Stimulated activated CD8-positive, alpha-beta memory T cell treated with anti-CD3 and anti-CD28 coated beads, Interleukin-7, amount 100 ng/mL, for 4 hours (primary cell): Measurements from ENCODE around the gene ELANE.
"Not testable (repeated sequence)": the region's sequence is repeated elsewhere in the genome, so short reads cannot be mapped to it uniquely, and the experiment has no call there.

Experiments used
- DNase-seq, 2 donors: peaks; one replicate each; pipeline ENCODE4 v3.0.0-alpha.2; 2020; ENCODE audit warnings: low read depth in 2 of 2

Gene ELANE

DNA sequence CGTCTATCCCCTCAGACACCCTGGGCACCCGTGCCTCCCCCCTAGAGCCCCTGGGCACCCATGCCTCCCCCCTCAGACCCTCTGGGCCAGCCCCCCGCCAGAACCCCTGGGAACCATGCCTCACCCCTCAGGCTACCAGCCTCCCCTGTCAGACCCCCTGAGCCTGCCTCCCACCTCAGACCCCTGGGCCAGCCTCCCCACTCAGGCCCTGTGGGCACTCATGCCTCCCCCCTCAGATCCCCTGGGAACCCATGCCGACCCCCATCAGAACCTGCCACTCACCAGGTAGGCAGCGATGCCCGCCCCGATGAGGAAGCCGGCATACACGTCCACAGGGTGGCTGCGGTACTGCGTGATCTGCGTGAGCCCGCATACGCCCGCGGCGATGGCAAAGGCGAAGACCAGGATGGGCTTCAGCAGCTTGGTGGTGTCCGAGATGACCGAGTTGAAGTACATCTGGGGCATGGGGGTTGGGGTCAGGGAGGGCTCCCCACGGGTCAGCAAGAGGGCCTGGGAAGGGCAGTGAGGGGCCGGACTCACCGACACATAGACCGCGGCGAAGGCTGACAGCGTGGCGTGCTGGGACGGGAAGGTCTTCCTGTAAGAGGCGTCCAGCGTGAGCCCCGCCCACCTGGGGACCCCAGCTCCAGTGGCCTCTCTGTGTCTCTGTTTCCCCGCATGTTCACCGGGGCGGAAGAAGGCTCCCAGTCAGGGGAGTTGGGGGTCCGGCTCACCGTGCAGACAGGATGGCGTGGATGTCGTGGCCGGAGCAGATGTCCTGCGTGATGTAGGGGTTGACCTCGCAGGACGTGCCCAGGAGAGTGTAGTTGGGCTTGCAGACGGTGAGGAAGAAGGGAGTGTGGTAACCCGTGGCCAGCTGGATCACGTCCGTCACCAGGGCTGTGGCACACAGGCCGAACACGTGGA, 37.7 kb upstream of the ELANE start:
- no peak for DNase-seq

DNA sequence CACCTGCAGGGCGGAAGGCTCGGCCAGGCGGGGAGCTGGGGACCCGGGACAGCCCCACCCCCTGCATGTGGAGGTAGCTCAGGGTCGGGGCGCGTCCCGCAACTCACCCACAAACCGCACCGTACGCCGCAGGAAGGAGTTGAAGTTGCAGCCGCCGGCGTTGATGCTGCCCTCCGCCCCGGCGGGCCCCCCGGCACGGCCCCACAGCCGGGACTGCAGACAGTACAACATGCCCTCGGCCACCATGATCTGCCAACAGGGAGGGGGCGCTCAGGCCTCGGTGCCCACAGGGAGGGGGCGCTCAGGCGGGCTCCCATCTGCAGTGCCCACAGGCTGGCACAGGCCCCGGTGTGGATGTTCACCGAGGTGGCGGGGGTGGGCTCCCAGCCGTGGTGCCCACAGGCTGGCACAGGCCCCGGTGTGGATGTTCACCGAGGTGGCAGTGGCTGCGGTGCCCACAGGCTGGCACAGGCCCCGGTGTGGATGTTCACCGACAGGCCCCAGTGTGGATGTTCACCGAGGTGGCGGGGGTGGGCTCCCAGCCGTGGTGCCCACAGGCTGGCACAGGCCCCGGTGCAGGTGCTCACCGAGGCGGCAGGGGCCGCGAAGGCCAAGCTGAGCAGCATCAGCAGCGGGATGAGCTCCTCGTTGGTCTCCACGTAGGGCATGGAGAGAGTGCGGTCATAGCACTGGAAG, 36.9 kb upstream of the ELANE start:
- no peak for DNase-seq

DNA sequence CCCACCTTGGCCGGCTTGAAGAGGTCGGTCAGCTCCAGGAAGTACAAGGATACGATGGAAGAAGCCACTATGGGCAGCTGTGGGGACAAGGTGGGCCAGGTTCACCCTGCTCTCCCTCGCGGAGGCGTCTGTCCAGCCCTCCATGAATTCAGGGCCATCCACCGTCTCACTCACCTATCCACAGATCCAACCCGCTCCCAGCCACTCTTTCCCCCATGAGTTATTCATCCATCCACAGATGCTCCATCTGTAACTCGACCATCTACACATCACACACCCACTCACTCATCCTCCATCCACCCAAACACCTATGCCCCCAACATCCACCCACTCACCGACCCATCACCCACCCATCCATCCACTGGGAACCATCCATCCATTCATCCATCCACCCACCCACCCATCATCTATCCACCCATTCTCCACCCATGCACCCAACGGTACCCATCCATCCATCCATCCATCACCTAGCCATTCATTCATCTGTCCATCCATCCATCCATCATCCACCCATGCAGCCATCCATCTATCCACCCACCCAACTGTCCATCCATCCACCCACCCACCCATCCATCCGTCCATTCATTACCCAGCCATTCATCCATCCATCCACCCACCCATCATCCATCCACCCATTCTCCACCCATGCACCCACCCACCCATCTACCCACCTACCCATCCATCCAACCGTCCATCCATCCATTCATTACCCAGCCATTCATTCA, 36.2 kb upstream of the ELANE start:
- no peak for DNase-seq

DNA sequence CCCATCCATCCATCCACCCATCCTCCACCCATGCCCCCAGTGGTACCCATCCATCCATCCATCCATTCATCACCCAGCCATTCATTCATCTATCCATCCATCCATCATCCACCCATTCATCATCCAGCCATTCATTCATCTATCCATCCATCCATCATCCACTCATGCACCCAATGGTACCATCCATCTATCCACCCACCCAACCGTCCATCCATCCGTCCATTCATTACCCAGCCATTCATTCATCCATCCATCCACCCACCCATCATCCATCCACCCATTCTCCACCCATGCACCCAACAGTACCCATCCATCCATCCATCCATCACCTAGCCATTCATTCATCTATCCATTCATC, 35.6 kb upstream of the ELANE start:
- DNase-seq, result no peak

DNA sequence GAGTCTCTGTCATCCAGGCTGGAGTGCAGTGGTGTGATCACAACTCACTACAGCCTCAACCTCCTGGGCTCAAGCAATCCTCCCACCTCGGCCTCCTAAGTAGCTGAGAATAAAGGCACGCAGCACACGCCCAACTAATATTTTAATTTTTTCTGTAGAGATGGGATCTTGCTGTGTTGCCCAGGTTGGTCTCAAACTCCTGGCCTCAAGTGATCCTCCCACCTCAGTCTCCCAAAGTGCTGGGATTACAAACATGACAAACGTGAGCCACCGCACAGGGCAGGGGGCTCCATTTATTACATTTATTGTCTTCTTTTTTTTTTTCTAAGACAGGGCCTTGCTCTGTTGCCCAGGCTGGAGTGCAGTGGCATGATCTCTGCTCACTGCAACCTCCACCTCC, 31.9 kb upstream of the ELANE start:
- not testable (repeated sequence) for DNase-seq

DNA sequence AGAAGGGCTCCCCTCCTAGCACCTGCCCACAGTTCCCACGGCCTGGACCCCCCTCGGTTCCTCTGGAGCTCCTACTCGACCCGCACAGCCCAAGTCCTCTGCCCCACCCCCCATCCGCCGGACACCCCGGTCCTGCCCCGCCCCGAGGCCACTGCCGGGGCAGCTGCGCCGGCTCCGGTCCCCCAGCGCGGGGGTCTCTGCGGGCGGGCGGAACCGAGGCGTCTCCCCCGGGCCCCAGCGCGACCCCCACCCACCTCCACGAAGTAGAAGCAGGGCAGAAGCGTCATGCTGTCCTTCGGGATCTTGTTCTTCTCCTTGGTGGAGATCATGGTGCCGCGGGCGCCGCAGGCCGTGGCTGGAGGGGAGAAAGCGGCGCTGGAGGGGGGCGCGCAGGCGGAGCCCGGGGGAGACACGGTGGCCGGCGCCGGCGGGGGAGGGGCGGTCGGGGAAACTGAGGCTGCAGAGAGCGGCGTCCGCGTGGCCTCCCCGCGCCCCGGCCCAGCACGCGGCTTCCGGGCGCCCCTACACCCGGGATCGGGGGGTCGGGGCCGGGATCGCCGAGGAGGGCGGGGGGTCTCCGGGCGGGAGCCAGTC, 30.8 kb upstream of the ELANE start:
- DNase-seq, result no peak

DNA sequence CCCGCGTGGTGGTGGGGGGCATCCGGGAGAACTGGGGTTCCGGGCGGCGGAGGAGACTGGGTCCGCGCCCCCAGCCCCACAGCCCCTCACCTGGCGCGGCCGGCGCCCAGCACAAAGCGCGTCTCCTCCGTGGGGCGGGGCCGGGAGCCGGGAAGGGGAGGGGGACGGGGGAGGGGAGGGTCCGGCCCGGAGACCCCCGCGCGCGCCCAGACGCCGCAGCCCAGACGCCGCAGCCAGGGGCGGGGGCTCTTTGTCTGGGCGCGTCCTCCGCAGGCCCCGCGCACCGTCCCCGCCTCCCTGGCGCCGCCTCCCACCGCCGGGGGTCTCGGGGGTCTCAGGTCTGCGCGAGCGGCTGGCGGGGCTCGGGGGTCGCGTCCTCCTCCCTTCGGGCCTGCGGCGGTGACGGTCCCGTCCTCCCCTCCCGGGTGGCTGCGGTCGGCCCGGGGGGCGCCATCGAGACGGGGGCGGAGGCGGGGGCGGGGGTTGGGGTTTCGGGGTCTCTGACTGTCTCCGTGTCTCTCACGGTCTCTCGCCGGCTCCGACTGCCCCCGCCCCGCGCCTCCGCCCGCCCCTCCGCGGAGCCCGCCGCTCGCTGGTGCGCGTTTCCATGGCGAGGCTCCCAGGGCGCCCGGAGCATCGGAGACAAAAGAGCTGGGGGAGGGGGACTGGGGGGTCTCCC, 30.1 kb upstream of the ELANE start, which contains the start of gene PLPPR3:
PLPPR3 (minus strand) TSS at position 131 of the 679 bp plus-strand sequence. CDS start 396 bp downstream, outside the sequence.
- no peak for DNase-seq

DNA sequence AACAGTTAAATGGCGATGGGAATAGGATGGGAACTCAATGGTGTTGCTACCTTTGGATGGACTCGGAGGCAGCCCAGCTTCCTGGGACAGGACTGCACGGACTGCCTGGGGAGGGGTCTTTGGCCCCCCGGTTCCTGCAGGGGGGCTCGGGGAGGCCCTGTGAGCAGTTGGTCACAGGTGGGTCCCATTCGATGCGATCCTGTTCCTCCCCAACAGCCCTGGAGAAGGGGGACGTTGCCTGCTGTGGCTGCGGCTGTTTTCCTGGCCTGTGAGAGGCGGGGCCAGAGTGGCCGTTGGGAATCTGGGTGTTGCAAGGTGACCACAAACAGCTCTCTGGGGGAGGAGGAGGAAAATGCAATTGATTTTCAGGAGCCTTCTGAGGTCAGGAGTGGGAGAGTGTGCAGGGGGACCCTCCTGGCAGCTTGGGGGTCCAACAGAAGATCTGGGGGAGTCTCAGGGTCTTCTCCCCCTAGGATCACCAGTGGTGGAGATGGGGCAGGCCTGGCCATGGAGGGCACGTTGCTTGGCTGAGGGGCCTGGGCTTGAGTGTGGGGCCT, 28.5 kb upstream of the ELANE start:
- no peak for DNase-seq

DNA sequence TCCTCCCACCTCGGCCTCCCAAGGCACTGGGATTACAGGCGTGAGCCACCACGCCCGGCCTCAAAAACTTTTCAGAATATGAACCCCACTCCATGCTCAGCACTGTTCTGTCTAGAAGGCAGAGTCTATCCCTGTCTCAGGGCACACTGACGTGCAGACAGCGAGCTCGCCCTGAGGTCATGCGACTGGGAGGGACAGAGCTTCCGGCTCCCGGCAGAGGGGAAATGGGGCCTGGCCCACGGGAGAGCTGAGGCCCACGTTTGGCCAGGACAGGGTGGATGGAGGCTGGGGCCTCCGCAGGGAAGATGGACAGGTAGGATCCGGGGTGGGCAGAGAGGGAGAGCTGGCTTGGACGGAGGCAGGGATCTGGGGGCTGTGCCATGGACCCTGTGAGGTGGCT, 27.2 kb upstream of the ELANE start:
- DNase-seq, result no peak

DNA sequence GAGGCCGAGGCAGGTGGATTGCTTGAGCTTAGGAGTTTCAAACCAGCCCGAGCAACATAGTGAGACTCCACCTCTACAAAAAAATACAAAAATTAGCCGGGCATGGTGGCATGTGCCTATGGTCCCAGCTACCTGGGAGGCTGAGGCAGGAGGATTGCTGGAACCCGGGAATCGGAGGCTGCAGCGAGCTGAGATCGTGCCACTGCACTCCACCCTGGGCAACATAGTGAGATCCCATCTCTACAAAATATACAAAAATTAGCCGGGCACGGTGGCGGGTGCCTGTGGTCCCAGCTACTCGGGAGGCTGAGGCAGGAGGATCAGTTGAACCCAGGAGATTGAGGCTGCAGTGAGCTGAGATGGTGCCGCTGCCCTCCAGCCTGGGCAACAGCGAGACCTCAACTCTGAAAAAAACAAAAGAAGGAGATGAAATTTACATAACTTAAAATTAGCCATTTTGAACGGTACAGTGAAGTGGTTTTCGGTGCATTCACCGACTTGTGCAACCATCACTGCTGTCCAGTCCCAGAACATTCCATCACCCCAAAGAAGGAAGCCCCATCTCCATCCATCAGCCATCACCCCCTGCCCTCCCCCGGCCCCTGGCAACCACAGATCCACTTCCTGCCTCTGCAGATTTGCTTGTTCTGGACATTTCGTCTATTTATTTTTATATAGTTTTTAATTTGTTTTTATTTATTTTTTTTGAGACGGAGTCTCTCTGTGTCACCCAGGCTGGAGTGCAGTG, 26.0 kb upstream of the ELANE start:
- DNase-seq, result no peak

DNA sequence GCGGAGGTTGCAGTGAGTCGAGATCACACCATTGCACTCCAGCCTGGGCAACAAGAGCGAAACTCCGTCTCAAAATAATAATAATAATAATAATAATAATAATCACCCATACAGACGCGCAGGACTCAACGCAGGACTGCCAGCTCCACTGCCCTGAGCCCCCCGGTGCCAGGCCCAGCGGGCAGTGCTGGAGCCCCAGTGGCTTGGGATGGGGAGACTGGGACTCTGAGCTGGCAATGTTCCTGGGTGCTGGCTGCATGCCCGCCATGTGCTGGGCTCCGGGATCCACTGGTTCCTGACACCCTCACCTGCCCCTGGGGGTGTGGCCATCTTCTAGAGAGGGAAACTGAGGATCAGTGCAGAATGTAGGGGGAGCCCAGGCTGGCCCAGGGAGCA, 24.8 kb upstream of the ELANE start:
- DNase-seq, result no peak

DNA sequence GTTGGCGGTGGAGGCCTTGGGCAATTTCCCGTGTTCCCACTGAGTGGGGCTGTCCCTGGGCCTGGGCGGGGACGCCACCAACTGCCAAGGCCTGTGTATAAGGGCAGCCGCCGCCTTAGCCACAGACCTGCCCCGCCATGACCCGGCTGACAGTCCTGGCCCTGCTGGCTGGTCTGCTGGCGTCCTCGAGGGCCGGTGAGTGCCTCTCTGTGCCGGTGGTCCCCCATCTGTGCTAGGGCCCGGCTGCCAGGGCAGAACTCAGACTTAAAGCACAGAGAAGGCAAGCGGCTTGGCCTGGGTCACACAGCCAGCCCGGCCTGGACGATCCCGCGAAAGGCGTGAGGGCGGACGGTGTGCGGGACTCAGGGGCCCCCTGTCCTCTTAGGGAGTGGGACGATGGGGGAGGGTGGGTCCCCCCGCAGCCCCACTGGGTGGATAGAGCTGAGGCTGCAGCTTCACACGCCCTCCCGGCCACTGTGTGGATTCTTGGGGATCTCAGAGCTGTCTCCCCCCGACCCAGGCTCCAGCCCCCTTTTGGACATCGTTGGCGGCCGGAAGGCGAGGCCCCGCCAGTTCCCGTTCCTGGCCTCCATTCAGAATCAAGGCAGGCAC, 24.3 kb upstream of the ELANE start, which contains the start of gene AZU1:
AZU1 (plus strand) TSS at position 128 of the 612 bp plus-strand sequence; CDS start at position 138, 10 bp downstream.
- DNase-seq, result no peak

DNA sequence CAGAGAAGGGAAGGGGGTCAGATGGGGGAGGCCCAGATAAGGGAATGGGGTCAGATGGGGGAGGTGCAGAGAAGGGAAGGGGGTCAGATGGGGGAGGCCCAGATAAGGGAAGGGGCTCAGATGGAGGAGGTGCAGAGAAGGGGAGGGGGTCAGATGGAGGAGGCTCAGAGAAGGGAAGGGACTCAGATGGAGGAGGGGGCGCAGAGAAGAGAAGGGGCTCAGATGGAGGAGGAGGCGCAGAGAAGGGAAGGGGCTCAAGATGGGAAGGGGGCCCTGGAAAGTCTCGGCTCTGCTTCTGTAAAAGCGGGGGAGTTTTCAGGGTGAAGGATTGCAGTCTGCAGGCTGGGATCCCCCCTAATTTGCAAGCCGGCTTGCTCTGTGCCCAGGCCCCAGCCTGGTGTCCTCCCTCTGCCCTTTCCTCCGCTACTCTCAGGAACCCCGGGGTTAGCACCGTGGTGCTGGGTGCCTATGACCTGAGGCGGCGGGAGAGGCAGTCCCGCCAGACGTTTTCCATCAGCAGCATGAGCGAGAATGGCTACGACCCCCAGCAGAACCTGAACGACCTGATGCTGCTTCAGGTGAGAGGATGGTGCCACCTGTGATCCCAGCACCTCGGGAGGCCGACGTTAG, 22.9 kb upstream of the ELANE start:
- no peak for DNase-seq

DNA sequence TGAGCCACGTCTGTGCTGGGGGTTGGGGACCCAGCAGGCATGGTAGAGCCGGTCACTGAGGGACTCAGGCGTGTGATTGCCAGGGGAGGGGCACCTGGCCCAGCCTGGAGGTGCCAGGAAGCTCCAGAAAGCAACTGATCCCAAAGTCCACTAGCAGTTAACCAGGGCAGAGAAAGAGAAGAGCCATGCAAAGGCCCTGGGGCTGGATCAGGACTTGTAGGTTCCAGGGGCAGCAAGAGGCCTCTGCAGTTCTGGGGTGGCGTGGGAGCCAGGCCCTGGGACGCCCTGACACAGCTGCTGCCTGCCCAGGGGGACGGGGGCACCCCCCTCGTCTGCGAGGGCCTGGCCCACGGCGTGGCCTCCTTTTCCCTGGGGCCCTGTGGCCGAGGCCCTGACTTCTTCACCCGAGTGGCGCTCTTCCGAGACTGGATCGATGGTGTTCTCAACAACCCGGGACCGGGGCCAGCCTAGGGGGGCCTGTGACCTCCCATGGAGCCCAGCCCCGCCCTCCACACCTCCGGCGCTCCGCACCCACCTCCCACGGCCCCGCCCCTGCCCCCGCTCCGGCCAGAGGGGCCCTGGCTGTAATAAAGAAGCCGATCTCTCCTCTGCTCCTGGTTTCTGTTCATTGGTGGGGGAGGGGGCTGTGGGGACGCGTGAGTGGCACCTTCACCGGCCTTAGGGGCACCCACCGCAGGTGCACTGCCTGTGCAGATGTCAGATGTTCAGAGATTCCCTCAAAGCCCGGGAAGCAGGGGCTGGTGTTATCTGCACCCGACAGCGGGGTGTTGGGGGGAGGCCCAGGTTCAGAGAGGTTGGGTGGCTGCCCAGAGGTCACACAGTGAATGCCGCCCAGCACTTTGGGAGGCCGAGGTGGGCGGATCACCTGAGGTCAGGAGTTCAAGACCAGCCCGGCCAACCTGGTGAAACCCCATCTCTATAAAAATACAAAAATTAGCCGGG, 20.4 kb upstream of the ELANE start:
- DNase-seq, result no peak

DNA sequence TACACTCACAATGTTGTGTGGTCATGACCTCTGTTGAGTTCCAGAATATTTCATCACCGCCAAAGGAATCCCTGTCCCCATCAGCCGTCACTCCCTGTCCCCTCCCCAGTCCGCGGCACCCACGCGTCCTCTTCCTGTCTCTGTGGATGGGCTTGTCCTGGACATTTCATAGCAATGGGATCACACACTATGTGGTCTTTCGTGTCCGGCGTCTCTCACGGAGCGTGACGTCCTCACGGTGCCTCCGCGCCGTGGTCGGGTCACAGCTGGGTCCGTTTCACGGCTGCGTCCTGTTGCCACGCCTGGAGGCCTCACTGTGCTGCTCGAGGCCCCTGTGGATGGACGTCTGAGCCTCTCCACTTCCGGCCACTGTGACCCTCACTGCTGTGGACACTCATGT, 17.9 kb upstream of the ELANE start:
- DNase-seq, result no peak

DNA sequence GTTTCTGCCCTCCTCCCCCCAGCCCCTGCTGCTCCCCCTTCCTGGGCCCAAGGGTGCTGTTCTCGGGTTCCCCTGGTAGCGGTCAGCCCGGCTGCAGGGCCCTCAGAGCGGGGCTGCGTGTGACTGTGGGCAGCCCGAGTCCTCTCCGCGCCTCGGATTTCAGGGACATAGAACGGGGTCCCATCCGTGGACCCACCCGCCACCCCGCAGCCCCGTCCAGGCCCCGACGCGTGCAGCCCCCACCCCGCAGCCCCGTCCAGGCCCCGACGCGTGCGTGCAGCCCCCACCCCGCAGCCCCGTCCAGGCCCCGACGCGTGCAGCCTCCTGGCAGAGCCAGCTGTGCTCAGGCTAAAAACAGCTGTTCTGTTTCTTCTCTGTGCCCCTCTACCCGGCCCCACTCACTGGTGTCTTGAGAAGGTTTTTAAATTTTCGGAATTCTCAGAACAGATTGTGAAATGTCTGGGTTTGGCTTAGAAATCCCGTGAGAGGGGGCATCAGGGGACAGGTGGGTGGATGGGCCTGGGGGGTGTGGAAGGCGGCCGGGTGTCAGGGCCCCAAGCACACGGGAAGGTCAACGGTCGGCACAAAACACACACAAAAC, 16.8 kb upstream of the ELANE start:
- no peak for DNase-seq

DNA sequence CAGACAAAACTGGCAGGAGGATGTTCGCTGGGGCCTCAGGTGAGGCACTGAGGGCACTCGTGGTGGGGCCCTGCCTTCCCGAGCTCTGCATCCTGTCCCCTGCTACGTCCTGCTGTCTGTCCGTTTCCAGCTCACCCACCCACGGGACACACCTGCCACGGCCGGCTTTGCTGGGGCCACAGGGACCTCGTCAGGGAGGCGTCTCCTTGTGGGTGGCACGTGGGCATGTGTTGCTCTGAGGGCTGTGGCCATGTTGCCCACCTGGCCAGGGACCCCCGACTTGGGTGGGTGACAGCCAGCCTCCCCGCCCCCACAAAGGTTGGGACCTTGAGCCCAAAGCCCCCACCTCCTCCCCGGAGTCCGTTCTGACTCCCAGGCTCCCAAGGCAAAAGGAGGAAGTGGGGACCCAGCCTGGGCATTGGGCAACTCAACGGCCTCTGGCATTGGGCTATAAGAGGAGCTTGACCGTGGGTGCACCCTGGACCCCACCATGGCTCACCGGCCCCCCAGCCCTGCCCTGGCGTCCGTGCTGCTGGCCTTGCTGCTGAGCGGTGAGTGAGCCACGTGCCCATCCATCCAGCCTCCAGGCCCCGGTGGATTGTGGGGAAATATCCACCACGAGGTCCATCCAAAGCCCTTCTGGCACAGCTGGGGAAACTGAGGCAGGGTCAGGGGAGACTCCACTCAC, 11.4 kb upstream of the ELANE start, which contains the start of gene PRTN3:
PRTN3 (plus strand) TSS at position 481 of the 688 bp plus-strand sequence; CDS start at position 491, 10 bp downstream.
- no peak for DNase-seq
